Tibial nerve (tissue), 4 donors: ENCODE measurements around the gene DGCR8. TPM values are rescaled to one million over a fixed set of nuclear protein-coding genes. Genes with fewer than 3 reads are reported as not detected.

Source experiments
- DNase-seq, 2 donors: peaks; one replicate each; pipeline ENCODE4 v3.0.0-alpha.2; 2019; ENCODE audit warnings: low spot score in 2 of 2
- H3K27ac ChIP-seq, 4 donors: fragments of 200-600 bp; sonication (generic) in 3 of 4; one replicate each; pipeline ENCODE4 v1.5.1; 2017 to 2019; ENCODE audit warnings: mild to moderate bottlenecking in 1 of 4
- H3K27me3 ChIP-seq, 2 donors: fragments of 200-600 bp; sonication (generic) in 1 of 2; one replicate each; pipeline versions ENCODE4 v1.5.1 to v1.6.0; 2017 to 2019
- H3K36me3 ChIP-seq, 3 donors: fragments of 200-600 bp; sonication (generic); one replicate each; pipeline ENCODE4 v1.5.1; 2018 to 2019
- H3K4me1 ChIP-seq, 4 donors: fragments of 200-600 bp; sonication (generic) in 3 of 4; one replicate each; pipeline ENCODE4 v1.5.1; 2017 to 2019
- H3K4me3 ChIP-seq, 4 donors: fragments of 200-600 bp; sonication (generic) in 3 of 4; one replicate each; pipeline ENCODE4 v1.5.1; 2017 to 2019; ENCODE audit warnings: mild to moderate bottlenecking in 1 of 4, moderate library complexity in 1 of 4
- H3K9me3 ChIP-seq, 4 donors: fragments of 200-600 bp; sonication (generic) in 3 of 4; one replicate each; pipeline ENCODE4 v1.5.1; 2017 to 2019
- CTCF ChIP-seq, 5 experiments: fragments of 200-600 bp in 3 of 5; fragments of 450-650 bp in 2 of 5; sonication (generic) in 3 of 5; IDR thresholded peaks; one replicate each; pipeline ENCODE4 v1.5.1; 2016 to 2019; ENCODE audit warnings: antibody characterized with exemption in 5 of 5, mild to moderate bottlenecking in 3 of 5, moderate library complexity in 2 of 5
- EP300 ChIP-seq, 2 donors: sonication (generic); formaldehyde crosslinking; IDR thresholded peaks; one replicate each; pipeline ENCODE4 v1.6.1; 2017; ENCODE audit warnings: antibody characterized with exemption in 2 of 2, mild to moderate bottlenecking in 1 of 2
- POLR2A ChIP-seq, 2 donors: fragments of 450-650 bp; IDR thresholded peaks; one replicate each; pipeline ENCODE4 v1.6.1; 2017; ENCODE audit warnings: antibody characterized with exemption in 2 of 2, mild to moderate bottlenecking in 2 of 2, moderate library complexity in 2 of 2
- WGBS, 2 donors: methylation state at CpG; one replicate each; pipeline ENCODE4 v1.1.5; 2018; 5-methylcytosine and 5-hydroxymethylcytosine counted together
- total RNA-seq, 4 donors: library from RNA; depleted of rRNA; stranded (reverse); fragments of >200 nt; gene quantifications; one replicate each; pipeline ENCODE4 v1.1.0, GENCODE V29; 2016

DGCR8 gene
- total RNA-seq, 4 donors from 2014 or later: 23.0 to 35.1 (median 26.0) TPM

GRCh38 chr22:20094197-20094807 is 14.3 kb downstream of the DGCR8 start:
- no peaks in the 10 kb centered on the region for H3K4me1 ChIP-seq
- H3K9me3 ChIP-seq: peaks cover 0 to 12% (median 0%) of the 10 kb centered on the region in 4 donors
- H3K27ac ChIP-seq: no peak overlapping the region
- no peak overlapping the region for H3K4me3 ChIP-seq
- no peaks in the 10 kb centered on the region for H3K27me3 ChIP-seq
- TF ChIP-seq EP300 (IDR thresholded peaks at IDR 0.05) (no peak), CTCF (IDR thresholded peaks at IDR 0.05) (no peak), POLR2A (IDR thresholded peaks at IDR 0.05) (no peak)
- WGBS, 2 donors: 94% methylated on average over 11 to 15 of the region's 15 CpGs
- DNase-seq: no peak
- peaks cover 4 to 100% (median 22%) of the 10 kb centered on the region in 3 donors for H3K36me3 ChIP-seq

- Histone ChIP-seq H3K36me3 (peaks cover 4 to 100% (median 12%) of the 10 kb centered on the region in 3 donors), H3K9me3 (peaks cover 0 to 12% (median 0%) of the 10 kb centered on the region in 4 donors), H3K4me1 (no peaks in the 10 kb centered on the region), H3K4me3 (no peak overlapping the region), H3K27me3 (no peaks in the 10 kb centered on the region), H3K27ac (no peak overlapping the region)
- WGBS, 2 donors: 95 to 96% methylated on average over 4 of the region's 4 CpGs
- DNase-seq: no peak
- TF ChIP-seq CTCF (IDR thresholded peaks at IDR 0.05) (no peak), EP300 (IDR thresholded peaks at IDR 0.05) (no peak), POLR2A (IDR thresholded peaks at IDR 0.05) (no peak)
Observed at GRCh38 chr22:20095521-20095920, 15.5 kb downstream of the DGCR8 start.

GRCh38 chr22:20096574-20097420 is 16.8 kb downstream of the DGCR8 start:
- Histone ChIP-seq H3K36me3 (peaks cover 4 to 100% (median 8%) of the 10 kb centered on the region in 3 donors), H3K27ac (no peak overlapping the region), H3K4me1 (no peaks in the 10 kb centered on the region), H3K4me3 (no peak overlapping the region), H3K27me3 (no peaks in the 10 kb centered on the region), H3K9me3 (peaks cover 0 to 12% (median 0%) of the 10 kb centered on the region in 4 donors)
- no peak for TF ChIP-seq POLR2A (IDR thresholded peaks at IDR 0.05)
- no peak for TF ChIP-seq CTCF (IDR thresholded peaks at IDR 0.05)
- TF ChIP-seq EP300 (IDR thresholded peaks at IDR 0.05): no peak
- 95 to 96% methylated on average over 2 of the region's 2 CpGs for WGBS, 2 donors
- DNase-seq: no peak

- WGBS, 2 donors: 94 to 99% methylated on average over 6 of the region's 6 CpGs
- Histone ChIP-seq H3K9me3 (peaks cover 0 to 12% (median 0%) of the 10 kb centered on the region in 4 donors), H3K4me3 (no peak overlapping the region), H3K27me3 (no peaks in the 10 kb centered on the region), H3K4me1 (no peaks in the 10 kb centered on the region), H3K27ac (no peak overlapping the region), H3K36me3 (peaks cover 0 to 95% (median 4%) of the 10 kb centered on the region in 3 donors)
- TF ChIP-seq CTCF (IDR thresholded peaks at IDR 0.05): no peak
- TF ChIP-seq POLR2A (IDR thresholded peaks at IDR 0.05): no peak
- TF ChIP-seq EP300 (IDR thresholded peaks at IDR 0.05): no peak
- DNase-seq: no peak
Observed at GRCh38 chr22:20099099-20099711, 19.2 kb downstream of the DGCR8 start.
